ENCODE results near the gene RETREG1.
"Not testable (repeated sequence)": the region's sequence is repeated elsewhere in the genome, so short reads cannot be mapped to it uniquely, and the experiment has no call there.

Gene RETREG1

DNA sequence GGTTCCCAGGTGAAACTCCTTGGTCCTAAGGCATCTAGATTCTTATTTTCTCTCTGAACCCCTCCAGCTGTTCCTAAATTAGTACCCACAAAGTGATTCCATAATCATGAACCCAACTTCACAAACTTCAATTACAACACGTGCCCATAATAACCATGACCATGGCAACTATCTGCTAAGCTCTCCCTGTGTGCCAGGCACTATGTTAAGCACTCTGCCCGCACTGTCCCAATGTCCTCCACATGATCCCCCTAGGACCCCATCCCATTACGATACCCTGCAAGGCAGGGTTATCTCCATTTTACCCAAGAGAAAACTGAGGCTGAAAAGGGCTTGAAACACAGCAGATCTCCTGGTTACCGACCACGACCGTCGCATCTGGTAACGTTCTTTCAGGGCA, 125.9 kb downstream of the RETREG1 start:
- no peak for DNase-seq (ENCODE audit: low read depth in 2 of 3, low spot score in 2 of 3)

- no peak for DNase-seq (ENCODE audit: low read depth in 2 of 3, low spot score in 2 of 3)
Observed at GRCh38 chr5:16489322-16489791, 127.4 kb downstream of the RETREG1 start.

- no peak for DNase-seq (ENCODE audit: low read depth in 2 of 3, low spot score in 2 of 3)
Observed at GRCh38 chr5:16487456-16487855, 129.3 kb downstream of the RETREG1 start.

DNA sequence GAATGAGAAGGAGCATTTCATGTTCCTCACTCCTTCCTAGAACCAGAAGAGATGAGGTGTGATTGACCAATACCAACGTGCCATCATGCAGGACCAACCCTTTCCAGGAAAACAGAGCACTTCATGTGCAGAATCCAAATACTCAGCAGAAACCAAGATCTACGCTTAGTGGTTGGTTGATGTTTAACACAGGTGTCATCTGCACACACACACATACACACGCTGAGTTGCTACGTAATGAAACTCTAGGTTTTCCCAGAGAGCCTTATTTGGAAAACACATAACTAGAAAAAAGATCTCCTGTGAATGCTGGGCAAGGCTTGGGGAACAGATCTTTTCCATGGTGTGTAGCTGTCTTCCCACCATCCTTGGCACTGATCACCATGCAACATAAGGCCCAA, 130.1 kb downstream of the RETREG1 start:
- no peak for DNase-seq (ENCODE audit: low read depth in 2 of 3, low spot score in 2 of 3)

DNA sequence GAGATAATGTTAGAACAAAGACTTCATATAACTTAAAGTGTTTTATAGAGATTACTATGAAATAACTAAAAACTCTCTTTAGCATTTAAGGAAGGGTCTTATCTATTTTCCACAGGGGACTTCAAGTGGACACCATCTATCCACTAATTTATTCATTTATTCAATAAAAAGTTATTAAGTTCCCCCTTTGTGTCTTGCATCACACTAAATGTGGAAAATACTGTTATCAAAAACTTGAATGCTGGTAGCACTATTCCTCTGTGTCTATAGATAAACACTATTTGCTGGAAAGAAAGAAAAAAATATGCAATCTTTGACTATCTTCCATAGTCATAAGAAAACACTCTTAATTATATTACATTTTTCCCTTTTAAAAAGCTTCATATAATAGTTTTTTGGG, 131.1 kb downstream of the RETREG1 start:
- no peak for DNase-seq (ENCODE audit: low read depth in 2 of 3, low spot score in 2 of 3)

DNA sequence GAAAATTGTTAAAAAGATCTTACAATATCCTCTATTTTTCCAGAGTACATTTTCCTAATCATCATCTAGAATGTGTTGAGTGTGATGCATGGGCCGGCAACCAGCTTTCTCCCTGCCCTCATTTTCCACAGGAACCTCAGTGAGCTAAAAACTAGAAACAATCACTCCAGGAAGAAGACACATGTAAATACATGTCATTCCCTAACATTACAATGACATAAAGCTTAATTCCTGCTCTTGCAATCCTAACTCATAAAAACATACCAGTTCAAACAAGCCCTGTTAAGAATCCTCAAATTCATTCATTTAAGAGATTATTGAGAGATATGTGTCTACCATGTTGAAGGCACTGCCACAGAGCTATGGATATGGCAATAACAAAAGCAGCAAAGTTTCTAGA, 132.7 kb downstream of the RETREG1 start:
- no peak for DNase-seq (ENCODE audit: low read depth in 2 of 3, low spot score in 2 of 3)

DNA sequence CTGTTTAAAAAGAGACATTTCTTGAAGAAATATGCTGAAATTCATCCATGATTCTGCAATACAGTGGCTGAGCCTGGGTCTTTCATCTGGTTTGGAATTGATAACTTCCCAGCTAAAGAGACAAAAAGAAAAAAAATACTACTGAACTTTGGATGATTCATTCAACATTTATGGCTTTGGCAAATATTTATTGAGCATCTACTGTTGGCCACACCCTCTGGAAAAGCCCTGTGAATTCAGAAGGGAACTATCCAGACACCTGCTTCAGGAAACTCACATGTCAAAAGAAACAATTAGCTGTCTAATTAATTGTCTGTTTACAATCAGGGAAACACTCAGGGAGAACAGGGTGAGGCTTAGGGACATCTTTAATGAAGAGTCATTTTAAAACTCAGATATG, 133.4 kb downstream of the RETREG1 start:
- no peak for DNase-seq (ENCODE audit: low read depth in 2 of 3, low spot score in 2 of 3)

- no peak for DNase-seq (ENCODE audit: low read depth in 2 of 3, low spot score in 2 of 3)
Observed at GRCh38 chr5:16482891-16483290, 133.9 kb downstream of the RETREG1 start.

DNA sequence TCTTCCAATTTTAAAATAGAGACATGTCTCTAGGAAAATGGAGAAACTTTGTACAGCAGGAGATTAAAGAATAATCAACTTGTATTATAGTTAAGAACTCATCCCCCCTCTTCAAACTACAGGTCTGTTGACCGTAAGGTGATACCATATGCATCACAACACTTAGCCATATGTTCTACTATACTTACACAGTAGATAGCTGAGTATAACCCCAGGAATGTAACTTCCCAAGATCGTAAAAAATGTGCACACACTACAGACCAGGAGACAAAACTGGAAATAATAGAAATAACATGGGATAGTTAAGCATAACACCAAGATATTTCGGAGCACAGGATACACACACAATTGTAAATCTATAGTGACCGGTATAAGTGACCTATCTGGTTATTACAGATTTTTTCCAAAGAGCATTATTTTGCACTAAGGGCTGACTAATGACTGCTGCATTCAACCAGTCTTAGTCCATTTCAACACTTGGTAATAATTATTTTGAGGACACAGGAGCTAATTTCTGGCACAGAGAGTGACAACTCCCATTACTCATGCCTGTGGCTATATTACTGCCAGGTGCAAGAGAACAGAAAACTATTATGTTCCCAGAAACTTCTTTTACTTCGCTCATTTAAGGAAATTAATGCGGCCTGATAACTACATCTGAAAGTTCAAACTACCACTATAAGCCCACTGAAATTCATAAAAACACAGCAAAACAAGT, 135.8 kb downstream of the RETREG1 start:
- DNase-seq (ENCODE audit: low read depth in 2 of 3, low spot score in 2 of 3) = no peak

DNA sequence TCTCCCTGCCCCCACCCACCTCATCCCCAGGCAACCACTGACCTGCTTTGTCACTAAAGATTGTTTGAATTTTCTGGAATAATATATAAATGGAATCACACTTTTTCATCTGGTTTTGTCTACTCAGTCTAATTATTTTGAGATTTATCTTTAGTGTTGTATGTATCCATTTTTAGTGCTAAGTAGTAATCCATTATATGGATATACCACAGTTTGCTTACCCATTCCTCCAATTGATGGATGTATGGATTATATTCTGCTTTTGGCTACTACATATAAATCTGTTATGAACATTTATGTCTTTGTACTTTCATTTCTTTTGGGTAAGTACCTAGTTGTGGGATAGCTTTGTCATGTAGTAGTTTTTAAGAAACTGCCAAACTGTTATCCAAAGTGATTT, 136.7 kb downstream of the RETREG1 start:
- DNase-seq (ENCODE audit: low read depth in 2 of 3, low spot score in 2 of 3) = no peak

DNA sequence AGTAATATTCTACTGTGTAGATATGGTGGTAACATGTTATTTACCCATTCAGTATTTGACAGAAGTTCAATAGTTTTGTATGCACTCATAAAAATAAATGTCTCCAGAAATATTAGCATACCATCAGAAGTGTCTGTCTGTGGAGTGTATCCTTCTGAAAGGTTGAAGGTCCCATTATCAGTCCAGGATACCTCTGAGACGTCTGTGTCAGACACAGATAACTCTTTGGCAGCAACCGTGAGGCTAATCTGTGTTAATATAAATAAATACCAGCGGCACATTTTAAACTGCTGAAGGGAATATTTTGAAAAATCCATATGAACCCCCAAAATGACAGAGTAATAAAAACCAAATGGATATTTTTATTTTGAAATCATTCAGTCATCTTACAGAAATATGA, 139.3 kb downstream of the RETREG1 start:
- DNase-seq (ENCODE audit: low read depth in 2 of 3, low spot score in 2 of 3) = no peak

DNA sequence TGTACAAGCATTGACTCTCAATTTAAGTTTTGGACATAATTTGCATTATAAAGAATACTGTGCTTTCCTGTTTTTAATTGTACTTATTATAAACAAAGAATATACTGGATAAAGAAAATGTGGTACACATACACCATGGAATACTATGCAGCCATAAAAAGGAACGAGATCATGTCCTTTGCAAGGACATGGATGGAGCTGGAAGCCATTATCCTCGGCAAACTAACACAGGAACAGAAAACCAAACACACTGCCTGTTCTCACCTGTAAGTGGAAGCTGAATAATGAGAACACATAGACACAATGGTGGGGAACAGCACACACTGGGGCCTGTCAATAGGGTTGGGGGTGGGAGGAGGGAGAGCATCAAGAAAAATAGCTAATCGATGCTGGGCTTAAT, 140.4 kb downstream of the RETREG1 start:
- DNase-seq (ENCODE audit: low read depth in 2 of 3, low spot score in 2 of 3) = not testable (repeated sequence)

DNA sequence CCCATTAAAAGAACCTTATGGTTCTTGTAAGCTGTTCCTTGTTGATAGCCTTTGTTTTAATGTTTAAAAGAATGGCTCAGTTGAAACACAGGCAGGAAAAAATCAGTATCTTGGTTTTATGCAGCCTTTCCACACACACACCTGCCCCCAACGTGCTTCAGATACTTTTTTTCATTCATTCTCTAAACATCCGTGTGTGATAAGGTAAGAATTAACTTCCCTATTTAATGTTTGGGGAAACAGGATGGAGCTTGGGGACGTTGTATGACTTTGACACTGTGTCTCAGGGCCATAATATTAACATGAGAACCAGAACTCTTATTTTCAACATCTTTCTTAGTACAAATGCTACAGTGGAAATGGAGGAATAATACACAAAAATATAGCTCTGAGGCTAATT, 145.4 kb downstream of the RETREG1 start:
- no peak for DNase-seq (ENCODE audit: low read depth in 2 of 3, low spot score in 2 of 3)

GRCh38 chr5:16467363-16468219, 149.2 kb downstream of the RETREG1 start:
- DNase-seq (ENCODE audit: low read depth in 2 of 3, low spot score in 2 of 3) = no peak

DNA sequence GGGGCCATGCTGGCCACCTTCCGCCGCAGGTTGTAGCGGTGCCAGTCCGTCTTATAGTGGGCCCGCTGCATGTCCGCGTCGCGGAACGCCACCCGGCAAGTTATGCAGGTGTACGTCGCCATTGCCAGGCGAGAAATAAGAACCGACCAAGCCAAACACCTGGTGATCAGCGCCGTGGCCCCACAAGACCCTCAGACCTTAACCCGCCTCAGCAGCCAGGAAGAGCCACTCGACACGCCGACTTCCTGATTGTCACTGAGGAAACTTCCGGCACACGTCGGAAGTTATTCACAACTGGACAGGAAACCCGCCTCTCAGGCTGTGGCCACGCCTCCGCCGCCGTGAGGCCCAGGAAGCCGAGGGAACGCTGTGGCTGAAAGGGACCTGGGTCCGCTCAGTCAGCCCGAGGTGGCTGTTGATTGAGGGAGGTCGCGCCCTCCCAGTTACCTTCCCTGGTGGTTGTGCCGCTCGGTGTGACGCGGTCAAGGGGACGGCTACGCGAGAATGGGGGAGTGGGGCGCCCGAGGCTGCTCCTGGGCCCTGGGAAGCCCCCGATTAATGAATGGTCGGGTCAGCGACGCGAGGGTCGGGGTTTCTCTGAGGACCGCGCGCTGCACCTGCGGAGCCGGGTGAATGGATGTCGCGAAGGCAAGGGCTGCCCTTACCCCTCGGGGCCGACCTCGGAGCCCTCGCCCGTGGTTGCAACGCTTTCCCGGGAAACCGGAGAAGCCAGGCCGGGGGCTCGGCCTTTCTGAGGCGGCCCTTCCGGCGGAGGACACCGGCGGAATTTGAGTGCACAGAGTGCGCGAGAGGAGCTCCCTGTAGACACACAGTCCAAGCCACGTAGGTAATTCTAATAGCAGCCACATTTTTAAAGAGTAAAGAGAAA, 151.0 kb downstream of the RETREG1 start, which contains the start of gene ZNF622:
TSS of gene ZNF622 (minus strand) at position 257 of the 889 bp plus-strand sequence. CDS start at position 122, 135 bp downstream.
- DNase-seq (ENCODE audit: low read depth in 2 of 3, low spot score in 2 of 3) = peak; percentile 62 to 77 (median 67)

DNA sequence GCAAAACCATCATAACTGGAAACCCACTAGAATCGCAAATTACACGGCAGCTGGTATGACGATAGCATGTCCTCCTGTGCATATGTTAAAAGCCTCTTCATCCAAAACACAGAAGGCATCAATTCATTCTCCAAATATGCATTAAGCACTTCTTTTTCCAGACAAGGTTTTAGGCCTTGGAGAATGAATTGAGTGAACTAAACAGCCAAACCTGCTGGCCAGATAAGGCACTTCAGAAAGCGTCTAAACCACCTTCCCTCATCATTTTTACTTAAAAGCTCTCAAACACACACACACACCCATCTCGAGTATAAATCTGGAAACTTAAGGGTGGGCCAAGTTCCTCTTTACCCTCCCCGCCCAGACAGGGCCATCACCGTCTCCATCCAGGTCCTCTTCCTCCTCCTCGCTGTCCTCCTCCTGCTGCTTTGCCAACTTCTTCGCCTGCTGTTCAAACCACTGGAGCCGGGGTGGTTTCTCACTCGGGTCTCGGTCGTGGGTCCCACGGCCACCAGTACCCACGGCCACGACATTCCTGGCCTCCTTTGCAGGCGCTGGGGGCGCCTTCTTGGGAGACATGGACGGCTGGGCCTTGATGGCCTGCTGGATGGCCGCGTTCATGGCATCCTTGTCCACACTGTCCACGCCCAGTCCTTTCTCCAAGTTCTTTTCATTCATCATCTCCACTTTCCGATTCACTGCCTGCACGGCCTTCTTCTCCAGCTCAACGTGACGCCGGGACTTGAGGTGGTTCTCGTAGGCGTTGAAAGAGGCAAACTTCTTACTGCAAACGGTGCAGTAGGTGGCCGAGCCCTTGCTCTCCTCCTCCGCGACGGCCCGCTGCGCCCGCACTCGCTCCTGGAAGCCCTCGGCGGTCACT, 151.9 kb downstream of the RETREG1 start:
- DNase-seq (ENCODE audit: low read depth in 2 of 3, low spot score in 2 of 3) = no peak

GRCh38 chr5:16464231-16464630, 152.6 kb downstream of the RETREG1 start:
- no peak for DNase-seq (ENCODE audit: low read depth in 2 of 3, low spot score in 2 of 3)

DNA sequence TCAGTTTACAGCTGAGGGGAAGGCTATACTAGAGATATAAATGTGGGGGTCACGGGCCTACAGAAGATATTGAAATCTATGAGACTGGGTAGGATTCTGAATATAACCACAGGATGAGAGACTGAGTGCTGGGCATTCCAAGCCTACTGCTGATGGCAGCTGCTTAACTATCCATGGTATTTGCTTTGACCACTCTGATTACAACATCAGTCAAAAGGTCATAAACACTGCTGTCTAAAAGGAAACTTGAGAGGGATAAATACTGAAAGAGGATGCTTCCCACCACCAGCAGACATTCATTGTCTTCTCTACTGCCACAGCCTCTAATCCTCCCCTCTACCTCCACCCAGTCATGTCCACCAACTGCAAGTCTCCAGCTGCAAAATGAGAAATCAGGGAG, 155.0 kb downstream of the RETREG1 start:
- no peak for DNase-seq (ENCODE audit: low read depth in 2 of 3, low spot score in 2 of 3)

DNA sequence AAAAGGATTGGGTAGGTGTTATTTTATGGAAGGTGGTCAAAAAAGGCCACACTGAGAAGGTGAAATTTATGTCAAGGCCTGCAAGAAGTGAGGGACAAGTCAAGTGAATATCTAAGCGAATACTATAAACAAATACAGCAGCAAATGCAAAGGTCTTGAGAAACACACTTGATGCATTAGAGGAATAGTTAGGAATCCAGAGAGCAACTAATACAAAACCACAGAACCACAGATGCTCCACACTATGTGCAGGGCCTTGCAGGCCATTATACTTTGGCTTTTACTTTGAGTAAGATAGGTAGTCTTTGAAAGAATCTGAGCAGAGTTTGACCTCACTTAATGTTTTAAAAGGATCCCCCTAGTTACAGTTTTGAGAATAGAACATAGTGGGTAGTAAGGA, 155.8 kb downstream of the RETREG1 start:
- no peak for DNase-seq (ENCODE audit: low read depth in 2 of 3, low spot score in 2 of 3)

- DNase-seq (ENCODE audit: low read depth in 2 of 3, low spot score in 2 of 3) = no peak
Observed at GRCh38 chr5:16459451-16459850, 157.3 kb downstream of the RETREG1 start.
